Astrocyte (in vitro differentiated cells and primary cell): ENCODE data around the gene RETREG1.

Experiments
- EZH2 ChIP-seq: IDR thresholded peaks from 2 replicates; pipeline ENCODE4 v1.6.1; 2012; ENCODE audit warnings: mild to moderate bottlenecking, low read length, inconsistent platforms; ENCODE audit not compliant: insufficient read depth
- TF ChIP-seq, protein P1 (sequence below): IDR thresholded peaks from 2 replicates; pipeline ENCODE4 v1.5.1; 2011; ENCODE audit warnings: low read depth, mild to moderate bottlenecking, inconsistent platforms, low read length, moderate library complexity; ENCODE audit not compliant: insufficient read depth

- TF ChIP-seq, protein P1, sequence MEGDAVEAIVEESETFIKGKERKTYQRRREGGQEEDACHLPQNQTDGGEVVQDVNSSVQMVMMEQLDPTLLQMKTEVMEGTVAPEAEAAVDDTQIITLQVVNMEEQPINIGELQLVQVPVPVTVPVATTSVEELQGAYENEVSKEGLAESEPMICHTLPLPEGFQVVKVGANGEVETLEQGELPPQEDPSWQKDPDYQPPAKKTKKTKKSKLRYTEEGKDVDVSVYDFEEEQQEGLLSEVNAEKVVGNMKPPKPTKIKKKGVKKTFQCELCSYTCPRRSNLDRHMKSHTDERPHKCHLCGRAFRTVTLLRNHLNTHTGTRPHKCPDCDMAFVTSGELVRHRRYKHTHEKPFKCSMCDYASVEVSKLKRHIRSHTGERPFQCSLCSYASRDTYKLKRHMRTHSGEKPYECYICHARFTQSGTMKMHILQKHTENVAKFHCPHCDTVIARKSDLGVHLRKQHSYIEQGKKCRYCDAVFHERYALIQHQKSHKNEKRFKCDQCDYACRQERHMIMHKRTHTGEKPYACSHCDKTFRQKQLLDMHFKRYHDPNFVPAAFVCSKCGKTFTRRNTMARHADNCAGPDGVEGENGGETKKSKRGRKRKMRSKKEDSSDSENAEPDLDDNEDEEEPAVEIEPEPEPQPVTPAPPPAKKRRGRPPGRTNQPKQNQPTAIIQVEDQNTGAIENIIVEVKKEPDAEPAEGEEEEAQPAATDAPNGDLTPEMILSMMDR, result no peak
- TF ChIP-seq EZH2, result no peak
Observed at GRCh38 chr5:16519435-16519834, 97.4 kb downstream of the RETREG1 start.
